ENCODE measurements around the gene NSUN3. TPM values are rescaled to one million over a fixed set of nuclear protein-coding genes. Genes with fewer than 3 reads are reported as not detected.
A peak's percentile ranks its signal among the peaks of the same experiment; 100 is the strongest.

NSUN3 gene
- total and polyA plus RNA-seq, 12 donors = 3.1 to 18.9 (median 12.1) TPM

- no peak overlapping the region for H3K27ac ChIP-seq
- H3K9me3 ChIP-seq (replicated peaks in 1 of 3) = no peaks in the 10 kb centered on the region
- 89 to 92% (median 90%) methylated on average over 6 of the region's 6 CpGs for WGBS, 4 donors
- DNase-seq = no peak
- intact Hi-C loops (cut with DNase I) = loop anchor here (10.0 kb wide), 1 partner anchor 62 kb away; no protein-coding TSS in a partner anchor
- peaks cover 13 to 18% of the 10 kb centered on the region in 2 donors for H3K4me1 ChIP-seq (replicated peaks in 1 of 2)
- no peak for TF ChIP-seq CTCF (IDR thresholded peaks at IDR 0.05)
- no peak for TF ChIP-seq POLR2A (IDR thresholded peaks at IDR 0.05)
- no peak overlapping the region for H3K4me3 ChIP-seq
- H3K27me3 ChIP-seq = no peaks in the 10 kb centered on the region
- peaks cover 0 to 3% of the 10 kb centered on the region in 2 donors for H3K36me3 ChIP-seq (replicated peaks in 1 of 2)
Measured at GRCh38 chr3:94066506-94067500, 3.9 kb downstream of the NSUN3 start.

GRCh38 chr3:94069194-94069813, 6.4 kb downstream of the NSUN3 start:
- no peak overlapping the region for H3K4me3 ChIP-seq
- peaks cover 0 to 7% of the 10 kb centered on the region in 2 donors for H3K36me3 ChIP-seq (replicated peaks in 1 of 2)
- H3K27me3 ChIP-seq = no peaks in the 10 kb centered on the region
- DNase-seq = no peak
- no peaks in the 10 kb centered on the region for H3K9me3 ChIP-seq (replicated peaks in 1 of 3)
- H3K4me1 ChIP-seq (replicated peaks in 1 of 2) = peaks cover 6 to 7% of the 10 kb centered on the region in 2 donors
- TF ChIP-seq POLR2A (IDR thresholded peaks at IDR 0.05) = no peak
- peak; percentile 17 to 73 (median 58) for TF ChIP-seq CTCF (IDR thresholded peaks at IDR 0.05)
- intact Hi-C loops (cut with DNase I) = loop anchor here (10.0 kb wide), 1 partner anchor 65 kb away; no protein-coding TSS in a partner anchor
- 39 to 51% (median 48%) methylated on average over 4 of the region's 4 CpGs for WGBS, 4 donors
- H3K27ac ChIP-seq = no peak overlapping the region

- Histone ChIP-seq H3K36me3 (replicated peaks in 1 of 2) (peaks cover 0 to 7% of the 10 kb centered on the region in 2 donors), H3K4me3 (no peak overlapping the region), H3K27me3 (no peaks in the 10 kb centered on the region), H3K9me3 (replicated peaks in 1 of 3) (no peaks in the 10 kb centered on the region), H3K27ac (no peak overlapping the region), H3K4me1 (replicated peaks in 1 of 2) (peaks cover 5% of the 10 kb centered on the region in 2 donors)
- TF ChIP-seq CTCF (IDR thresholded peaks at IDR 0.05) (no peak), POLR2A (IDR thresholded peaks at IDR 0.05) (no peak)
- 95 to 97% (median 96%) methylated on average over 6 of the region's 6 CpGs for WGBS, 4 donors
- intact Hi-C loops (cut with DNase I) = no loop called here
- DNase-seq = no peak
Measured at GRCh38 chr3:94070341-94070911, 7.6 kb downstream of the NSUN3 start.

Measured in adrenal gland (tissue), 12 donors.